Keratinocyte (primary cell): ENCODE results near the gene ARHGEF33. TPM values are rescaled to one million over a fixed set of nuclear protein-coding genes. Genes with fewer than 3 reads are reported as not detected.

Experiments used
- DNase-seq: peaks from one replicate; pipeline ENCODE4 v3.0.0-alpha.2; 2011; ENCODE audit warnings: low read depth, missing footprints, low spot score
- FAIRE-seq: peaks from 2 replicates; lab custom pipeline; 2011; peaks lifted over from hg19 to GRCh38; lab: Jason Lieb, UNC
- H2AFZ ChIP-seq: 2 replicates; pipeline ENCODE4 v1.6.0; 2012; ENCODE audit warnings: low read length, control low read depth, inconsistent platforms; ENCODE audit not compliant: control insufficient read depth
- H3K27ac ChIP-seq: 2 replicates; pipeline ENCODE4 v1.5.1; 2011; ENCODE audit warnings: low read length; ENCODE audit not compliant: control insufficient read depth, insufficient read depth
- H3K27me3 ChIP-seq: 3 replicates; pipeline ENCODE4 v1.6.0; 2011; ENCODE audit warnings: low read length; ENCODE audit not compliant: control insufficient read depth, insufficient read depth; ENCODE audit errors: extremely low read depth
- H3K36me3 ChIP-seq, 2 experiments: 2 replicates in 1 of 2; 3 replicates in 1 of 2; pipeline ENCODE4 v1.5.1; 2011; ENCODE audit warnings: low read length in 2 of 2, mild to moderate bottlenecking in 1 of 2; ENCODE audit not compliant: control insufficient read depth in 2 of 2, insufficient read depth in 2 of 2; ENCODE audit errors: extremely low read depth in 1 of 2
- H3K4me1 ChIP-seq: 3 replicates; pipeline ENCODE4 v1.5.1; 2011; ENCODE audit warnings: low read length; ENCODE audit not compliant: control insufficient read depth, insufficient read depth; ENCODE audit errors: extremely low read depth
- H3K4me2 ChIP-seq: 3 replicates; pipeline ENCODE4 v1.6.0; 2011; ENCODE audit warnings: low read depth, low read length; ENCODE audit not compliant: control insufficient read depth, insufficient read depth; ENCODE audit errors: extremely low read depth
- H3K4me3 ChIP-seq, 3 experiments: fragments of 200-600 bp in 1 of 3; sonication (generic) in 1 of 3; 2 replicates in 2 of 3; 3 replicates in 1 of 3; pipeline ENCODE4 v1.5.1; 2011 to 2016; ENCODE audit warnings: low read length in 3 of 3, mild to moderate bottlenecking in 3 of 3, control low read depth in 2 of 3, inconsistent platforms in 1 of 3, low read depth in 1 of 3, mixed read lengths in 1 of 3, mixed run types in 1 of 3, moderate library complexity in 1 of 3; ENCODE audit not compliant: control insufficient read depth in 2 of 3, insufficient read depth in 2 of 3; ENCODE audit errors: extremely low read depth in 1 of 3
- H3K79me2 ChIP-seq: 2 replicates; pipeline ENCODE4 v1.6.0; 2012; ENCODE audit warnings: low read length; ENCODE audit not compliant: control insufficient read depth, insufficient read depth
- H3K9ac ChIP-seq: 3 replicates; pipeline ENCODE4 v1.6.0; 2011; ENCODE audit warnings: low read length; ENCODE audit not compliant: control insufficient read depth, insufficient read depth; ENCODE audit errors: extremely low read depth
- H3K9me1 ChIP-seq: 3 replicates; pipeline ENCODE4 v1.6.0; 2011; ENCODE audit warnings: low read length; ENCODE audit not compliant: control insufficient read depth, insufficient read depth; ENCODE audit errors: extremely low read depth
- H3K9me3 ChIP-seq: 2 replicates; pipeline ENCODE4 v1.5.1; 2012; ENCODE audit warnings: low read depth, low read length; ENCODE audit not compliant: control insufficient read depth
- H4K20me1 ChIP-seq: 3 replicates; pipeline ENCODE4 v1.6.0; 2011; ENCODE audit warnings: low read length; ENCODE audit not compliant: control insufficient read depth, insufficient read depth; ENCODE audit errors: extremely low read depth
- EZH2 ChIP-seq: IDR thresholded peaks from one replicate; pipeline ENCODE4 v1.6.1; 2012; ENCODE audit warnings: inconsistent platforms, mild to moderate bottlenecking, low read length, moderate library complexity
- dilution Hi-C: fragments of 300-500 bp; cut with MboI; formaldehyde crosslinking; loops from one replicate; pipeline ENCODE4 v1.7.0; 2020; ENCODE audit warnings: low sequenced_read_pairs; ENCODE audit not compliant: extremely low pct_ligation_motif_present
- polyA plus RNA-seq, 5 experiments: library from polyadenylated mRNA; depleted of rRNA in 3 of 5; stranded (reverse) in 3 of 5; stranded (forward) in 1 of 5; unstranded in 1 of 5; fragments of >200 nt; gene quantifications; 1 replicate in 1 of 5; 2 replicates in 3 of 5; 3 replicates in 1 of 5; pipeline versions ENCODE4 v1.2.1 to v1.2.3, GENCODE V29; 2011 to 2012; ENCODE audit warnings: missing spikeins in 2 of 5, low read depth in 1 of 5, low replicate concordance in 1 of 5
- TF ChIP-seq, protein P1 (sequence below), 3 experiments: IDR thresholded peaks in 1 of 3; conservative IDR thresholded peaks in 1 of 3; optimal IDR thresholded peaks in 1 of 3; 2 replicates in 2 of 3; 3 replicates in 1 of 3; pipeline versions ENCODE3 to v1.5.1; 2011; ENCODE audit warnings: low read length in 3 of 3, mild to moderate bottlenecking in 3 of 3, moderate library complexity in 2 of 3, control low read depth in 1 of 3, inconsistent platforms in 1 of 3; ENCODE audit not compliant: insufficient read depth in 2 of 3; ENCODE audit errors: extremely low read depth in 1 of 3

The ARHGEF33 gene
- polyA plus RNA-seq, 1 donor (not counting 4 experiments of a cell fraction or from before 2014, with no cell fraction given): 0.09 TPM

DNA sequence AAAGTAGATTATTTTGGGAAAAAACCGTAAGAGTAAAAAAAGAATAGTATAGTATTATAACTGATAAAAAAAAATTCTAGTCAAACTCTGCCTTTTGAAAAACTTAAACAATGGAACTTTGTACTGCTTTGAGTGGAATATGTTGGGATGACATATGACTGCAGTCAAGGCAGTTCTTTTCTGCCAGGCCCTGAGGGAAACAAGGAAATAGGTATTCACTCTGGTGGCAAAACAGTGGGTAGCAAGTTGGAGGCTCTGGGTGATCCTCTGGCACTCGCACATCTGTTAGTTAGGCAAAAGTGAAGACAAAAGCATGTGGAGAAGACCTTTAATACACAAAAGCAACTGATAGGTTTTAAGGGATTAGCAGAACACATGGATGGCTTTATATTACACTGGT lies 102.2 kb downstream of the ARHGEF33 start:
- H3K27me3 ChIP-seq: no peaks in the 10 kb centered on the region
- dilution Hi-C loops: no loop called here
- no peaks in the 10 kb centered on the region for H3K36me3 ChIP-seq
- H3K4me2 ChIP-seq: no peak overlapping the region
- TF ChIP-seq EZH2: no peak
- TF ChIP-seq, protein P1, sequence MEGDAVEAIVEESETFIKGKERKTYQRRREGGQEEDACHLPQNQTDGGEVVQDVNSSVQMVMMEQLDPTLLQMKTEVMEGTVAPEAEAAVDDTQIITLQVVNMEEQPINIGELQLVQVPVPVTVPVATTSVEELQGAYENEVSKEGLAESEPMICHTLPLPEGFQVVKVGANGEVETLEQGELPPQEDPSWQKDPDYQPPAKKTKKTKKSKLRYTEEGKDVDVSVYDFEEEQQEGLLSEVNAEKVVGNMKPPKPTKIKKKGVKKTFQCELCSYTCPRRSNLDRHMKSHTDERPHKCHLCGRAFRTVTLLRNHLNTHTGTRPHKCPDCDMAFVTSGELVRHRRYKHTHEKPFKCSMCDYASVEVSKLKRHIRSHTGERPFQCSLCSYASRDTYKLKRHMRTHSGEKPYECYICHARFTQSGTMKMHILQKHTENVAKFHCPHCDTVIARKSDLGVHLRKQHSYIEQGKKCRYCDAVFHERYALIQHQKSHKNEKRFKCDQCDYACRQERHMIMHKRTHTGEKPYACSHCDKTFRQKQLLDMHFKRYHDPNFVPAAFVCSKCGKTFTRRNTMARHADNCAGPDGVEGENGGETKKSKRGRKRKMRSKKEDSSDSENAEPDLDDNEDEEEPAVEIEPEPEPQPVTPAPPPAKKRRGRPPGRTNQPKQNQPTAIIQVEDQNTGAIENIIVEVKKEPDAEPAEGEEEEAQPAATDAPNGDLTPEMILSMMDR (optimal IDR thresholded peaks at IDR 0.05 in 1 of 3, IDR thresholded peaks at IDR 0.05 in 1 of 3, conservative IDR thresholded peaks at IDR 0.05 in 1 of 3; ENCODE audit: extremely low read depth in 1 of 3, insufficient read depth in 2 of 3, low read length in 3 of 3): no peak
- FAIRE-seq: no peak
- no peak overlapping the region for H3K27ac ChIP-seq
- H3K9me1 ChIP-seq: no peaks in the 10 kb centered on the region
- no peaks in the 10 kb centered on the region for H3K4me1 ChIP-seq
- H4K20me1 ChIP-seq: no peaks in the 10 kb centered on the region
- no peak for DNase-seq
- H3K4me3 ChIP-seq: no peak overlapping the region
- no peak overlapping the region for H2AFZ ChIP-seq
- H3K9ac ChIP-seq: no peak overlapping the region
- H3K79me2 ChIP-seq: no peaks in the 10 kb centered on the region
- H3K9me3 ChIP-seq: no peaks in the 10 kb centered on the region

DNA sequence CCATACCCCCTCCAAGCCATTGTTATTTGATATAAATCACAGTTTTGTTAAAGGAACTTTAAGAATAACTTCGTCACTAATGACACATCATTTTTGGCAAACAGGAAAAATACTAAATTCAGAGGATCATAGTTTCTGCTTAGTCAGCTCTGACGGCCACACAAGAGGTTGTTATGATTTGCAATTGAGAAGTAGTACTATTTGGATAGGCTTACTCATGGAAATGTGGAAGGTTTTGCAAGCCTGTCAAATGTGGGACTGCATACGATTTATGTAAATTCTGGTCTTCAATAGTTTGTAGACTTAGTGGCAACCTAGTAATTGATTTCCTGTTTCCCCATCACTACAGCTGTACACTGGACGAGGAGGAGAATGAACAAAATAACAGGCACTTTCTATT lies 108.1 kb downstream of the ARHGEF33 start:
- Histone ChIP-seq H3K4me1 (no peaks in the 10 kb centered on the region), H3K27me3 (no peaks in the 10 kb centered on the region), H3K4me2 (no peak overlapping the region), H3K27ac (no peak overlapping the region), H3K9me3 (no peaks in the 10 kb centered on the region), H3K36me3 (peaks cover 3 to 4% of the 10 kb centered on the region in 2 experiments), H3K9me1 (no peaks in the 10 kb centered on the region), H2AFZ (no peak overlapping the region), H3K4me3 (no peak overlapping the region), H4K20me1 (no peaks in the 10 kb centered on the region), H3K79me2 (no peaks in the 10 kb centered on the region), H3K9ac (no peak overlapping the region)
- dilution Hi-C loops: no loop called here
- DNase-seq (no peak), FAIRE-seq (no peak)
- TF ChIP-seq EZH2: no peak
- TF ChIP-seq, protein P1 (optimal IDR thresholded peaks at IDR 0.05 in 1 of 3, IDR thresholded peaks at IDR 0.05 in 1 of 3, conservative IDR thresholded peaks at IDR 0.05 in 1 of 3; ENCODE audit: extremely low read depth in 1 of 3, insufficient read depth in 2 of 3, low read length in 3 of 3): no peak
